Measurements from ENCODE around the gene SMIM36. TPM values are rescaled to one million over a fixed set of nuclear protein-coding genes. Genes with fewer than 3 reads are reported as not detected.
A peak's percentile ranks its signal among the peaks of the same experiment; 100 is the strongest.
"Not testable (repeated sequence)": the region's sequence is repeated elsewhere in the genome, so short reads cannot be mapped to it uniquely, and the experiment has no call there.

The SMIM36 gene
- polyA plus RNA-seq, 4 donors: 0.07 to 0.27 TPM; not detected in 2

- DNase-seq (ENCODE audit: low read depth in 4 of 4, low spot score in 3 of 4): no peak
Measured at GRCh38 chr17:55436224-55437158, 74.8 kb downstream of the SMIM36 start.

- no peak for DNase-seq (ENCODE audit: low read depth in 4 of 4, low spot score in 3 of 4)
Measured at GRCh38 chr17:55435408-55435807, 75.8 kb downstream of the SMIM36 start.

GRCh38 chr17:55434721-55435120, 76.5 kb downstream of the SMIM36 start:
- DNase-seq (ENCODE audit: low read depth in 4 of 4, low spot score in 3 of 4): no peak

- no peak for DNase-seq (ENCODE audit: low read depth in 4 of 4, low spot score in 3 of 4)
Measured at GRCh38 chr17:55433629-55434422, 77.4 kb downstream of the SMIM36 start.

GRCh38 chr17:55433029-55433628, 78.1 kb downstream of the SMIM36 start:
- no peak for DNase-seq (ENCODE audit: low read depth in 4 of 4, low spot score in 3 of 4)

- DNase-seq (ENCODE audit: low read depth in 4 of 4, low spot score in 3 of 4): no peak
Measured at GRCh38 chr17:55432358-55433028, 78.8 kb downstream of the SMIM36 start.

- DNase-seq (ENCODE audit: low read depth in 4 of 4, low spot score in 3 of 4): not testable (repeated sequence)
Measured at GRCh38 chr17:55431914-55432313, 79.3 kb downstream of the SMIM36 start.

GRCh38 chr17:55430541-55431288, 80.5 kb downstream of the SMIM36 start:
- no peak for DNase-seq (ENCODE audit: low read depth in 4 of 4, low spot score in 3 of 4)

GRCh38 chr17:55427587-55427882, 83.7 kb downstream of the SMIM36 start:
- DNase-seq (ENCODE audit: low read depth in 4 of 4, low spot score in 3 of 4): no peak

- DNase-seq (ENCODE audit: low read depth in 4 of 4, low spot score in 3 of 4): no peak
Measured at GRCh38 chr17:55426851-55427586, 84.2 kb downstream of the SMIM36 start.

- no peak for DNase-seq (ENCODE audit: low read depth in 4 of 4, low spot score in 3 of 4)
Measured at GRCh38 chr17:55424893-55425540, 86.2 kb downstream of the SMIM36 start.

- no peak for DNase-seq (ENCODE audit: low read depth in 4 of 4, low spot score in 3 of 4)
Measured at GRCh38 chr17:55423535-55423934, 87.7 kb downstream of the SMIM36 start.

- DNase-seq (ENCODE audit: low read depth in 4 of 4, low spot score in 3 of 4): not testable (repeated sequence)
Measured at GRCh38 chr17:55422828-55423164, 88.5 kb downstream of the SMIM36 start.

- DNase-seq (ENCODE audit: low read depth in 4 of 4, low spot score in 3 of 4): peak in 1 of 4 donors; percentile 22
Measured at GRCh38 chr17:55421179-55421934, 89.9 kb downstream of the SMIM36 start, which contains the start of gene MMD. Gene MMD (minus strand): TSS chr17:55421835. CDS start chr17:55421695, 140 bp downstream.

GRCh38 chr17:55420776-55421178, 90.5 kb downstream of the SMIM36 start:
- no peak for DNase-seq (ENCODE audit: low read depth in 4 of 4, low spot score in 3 of 4)

GRCh38 chr17:55420067-55420775, 91.0 kb downstream of the SMIM36 start:
- no peak for DNase-seq (ENCODE audit: low read depth in 4 of 4, low spot score in 3 of 4)

Measured in left renal pelvis (tissue), 4 donors.